K562 (cell line): ENCODE results near the gene TUBA1B. TPM values are rescaled to one million over a fixed set of nuclear protein-coding genes. Genes with fewer than 3 reads are reported as not detected.

Experiments used
- C11orf30 ChIP-seq: fragments of 450-650 bp; IDR thresholded peaks from 2 replicates; pipeline ENCODE4 v1.6.1; 2016; ENCODE audit warnings: low read depth, mild to moderate bottlenecking
- CEBPG ChIP-seq, 3 experiments: fragments of 200-800 bp in 1 of 3; sonication (Bioruptor generic) in 1 of 3; sonication (generic) in 1 of 3; formaldehyde crosslinking in 1 of 3; IDR thresholded peaks in 2 of 3; conservative IDR thresholded peaks in 1 of 3; 2 replicates each; pipeline versions ENCODE4 v1.6.1 to v1.8.0; 2016 to 2022; ENCODE audit warnings: missing compliant biosample characterization in 2 of 3, missing genetic modification characterization in 2 of 3, mild to moderate bottlenecking in 1 of 3, missing genetic modification reagents in 1 of 3
- CGGBP1 ChIP-seq: fragments of 250-450 bp; sonication (Bioruptor Pico); IDR thresholded peaks from 2 replicates; pipeline ENCODE4 v1.9.0; 2021; ENCODE audit warnings: mild to moderate bottlenecking
- CREB5 ChIP-seq: fragments of 250-450 bp; sonication (Bioruptor Pico); IDR thresholded peaks from 2 replicates; pipeline ENCODE4 v1.5.0; 2020; ENCODE audit warnings: mild to moderate bottlenecking
- E4F1 ChIP-seq: fragments of 250-450 bp; sonication (Bioruptor Pico); IDR thresholded peaks from 2 replicates; pipeline ENCODE4 v1.5.0; 2021; ENCODE audit warnings: mild to moderate bottlenecking, borderline replicate concordance
- GTF2B ChIP-seq: IDR thresholded peaks from 2 replicates; pipeline ENCODE4 v1.6.1; 2011; ENCODE audit not compliant: insufficient read length; ENCODE audit errors: extremely low read depth
- HMGN3 ChIP-seq: IDR thresholded peaks from 2 replicates; pipeline ENCODE4 v1.6.1; 2011; ENCODE audit warnings: borderline replicate concordance, low read depth, mild to moderate bottlenecking, mixed read lengths, low read length; ENCODE audit not compliant: insufficient read length; ENCODE audit errors: extremely low read depth
- HNRNPLL ChIP-seq: fragments of 200-400 bp; formaldehyde crosslinking; IDR thresholded peaks from 2 replicates; pipeline ENCODE4 v1.6.1; 2017; ENCODE audit warnings: low read length, low read depth, mild to moderate bottlenecking; ENCODE audit not compliant: poor library complexity, severe bottlenecking
- ILF3 ChIP-seq: fragments of 450-650 bp; IDR thresholded peaks from 2 replicates; pipeline ENCODE4 v1.6.1; 2018; ENCODE audit warnings: antibody characterized with exemption, mild to moderate bottlenecking, moderate library complexity, borderline replicate concordance
- ILK ChIP-seq: fragments of 450-650 bp; IDR thresholded peaks from 2 replicates; pipeline ENCODE4 v1.6.1; 2016; ENCODE audit warnings: missing genetic modification characterization, low read depth, mild to moderate bottlenecking, missing compliant biosample characterization, moderate library complexity, borderline replicate concordance
- IRF2 ChIP-seq: sonication (generic); formaldehyde crosslinking; IDR thresholded peaks from 2 replicates; pipeline ENCODE4 v1.8.1; 2022; ENCODE audit warnings: mild to moderate bottlenecking, missing genetic modification reagents
- NCOR1 ChIP-seq: fragments of 450-650 bp; IDR thresholded peaks from 2 replicates; pipeline ENCODE4 v1.6.1; 2016; ENCODE audit warnings: mild to moderate bottlenecking, moderate library complexity
- NR2C1 ChIP-seq, 2 experiments: fragments of 450-650 bp; IDR thresholded peaks; 2 replicates each; pipeline ENCODE4 v1.6.1; 2017; ENCODE audit warnings: mild to moderate bottlenecking in 2 of 2, antibody characterized with exemption in 1 of 2, inconsistent platforms in 1 of 2, missing compliant biosample characterization in 1 of 2, missing genetic modification characterization in 1 of 2
- RB1 ChIP-seq: fragments of 450-650 bp; IDR thresholded peaks from 2 replicates; pipeline ENCODE4 v1.6.1; 2017; ENCODE audit warnings: low read depth, mild to moderate bottlenecking
- RBM22 ChIP-seq: fragments of 200-400 bp; formaldehyde crosslinking; IDR thresholded peaks from 2 replicates; pipeline ENCODE4 v1.6.1; 2018; ENCODE audit warnings: low read length, low read depth; ENCODE audit not compliant: poor library complexity, severe bottlenecking
- SP2 ChIP-seq: IDR thresholded peaks from 2 replicates; pipeline ENCODE4 v1.6.1; 2011; ENCODE audit warnings: mild to moderate bottlenecking, low read depth, low read length, moderate library complexity; ENCODE audit not compliant: poor library complexity, severe bottlenecking; ENCODE audit errors: extremely low read depth
- STAT5B ChIP-seq: fragments of 250-450 bp; sonication (Bioruptor Pico); IDR thresholded peaks from 2 replicates; pipeline ENCODE4 v1.8.0; 2021; ENCODE audit warnings: mild to moderate bottlenecking, inconsistent platforms
- TAF9B ChIP-seq: fragments of 450-650 bp; IDR thresholded peaks from 2 replicates; pipeline ENCODE4 v1.6.1; 2018; ENCODE audit warnings: mild to moderate bottlenecking; ENCODE audit not compliant: partially characterized antibody
- TRIM24 ChIP-seq, 2 experiments: fragments of 450-650 bp; IDR thresholded peaks; 2 replicates each; pipeline ENCODE4 v1.6.1; 2016
- USF1 ChIP-seq: sonication (generic); formaldehyde crosslinking; IDR thresholded peaks from 2 replicates; pipeline ENCODE4 v1.9.0; 2022; ENCODE audit warnings: mild to moderate bottlenecking, missing genetic modification reagents
- ZNF644 ChIP-seq: fragments of 200-800 bp; sonication (Bioruptor generic); IDR thresholded peaks from 2 replicates; pipeline ENCODE4 v1.6.1; 2016; ENCODE audit warnings: low read depth, missing genetic modification characterization, missing compliant biosample characterization
- ZNF77 ChIP-seq: fragments of 250-450 bp; sonication (Bioruptor Pico); IDR thresholded peaks from 2 replicates; pipeline ENCODE4 v1.5.0; 2020
- polyA plus RNA-seq, 8 experiments: library from polyadenylated mRNA; depleted of rRNA in 4 of 8; stranded (reverse) in 5 of 8; unstranded in 3 of 8; fragments of >200 nt; fragmentation: Nextera tagmentation in 2 of 8; fragmentation: Illumina TruSeq in 1 of 8; extraction: Ambion mirVana in 2 of 8; extraction: Trizol in 1 of 8; gene quantifications; 2 replicates each; pipeline versions ENCODE4 v1.2.1 to v1.2.3, GENCODE V29; 2011 to 2014; ENCODE audit warnings: inconsistent platforms in 1 of 8, missing spikeins in 1 of 8
- total RNA-seq, 7 experiments: library from RNA; depleted of rRNA in 6 of 7; stranded (reverse); fragments of >200 nt in 6 of 7; fragmentation: Illumina TruSeq in 2 of 7; extraction: Trizol in 2 of 7; gene quantifications; 2 replicates each; pipeline versions ENCODE4 v1.2.1 to v1.2.3, GENCODE V29; 2011 to 2021; ENCODE audit warnings: low replicate concordance in 1 of 7

Gene TUBA1B
- total and polyA plus RNA-seq, 9 of the 15 experiments (the other 6 are each of a cell fraction or from before 2014, with no cell fraction given): 2,189 to 4,624 (median 2,628) TPM

- TF ChIP-seq GTF2B: no peak
- no peak for TF ChIP-seq NCOR1
- 0 out of 2 replicates have a peak, but pooled peaks have one; percentile 11 for TF ChIP-seq CEBPG (CRISPR knock-in tag; IDR thresholded peaks at IDR 0.05)
- TF ChIP-seq CEBPG (tag; conservative IDR thresholded peaks at IDR 0.05 in 1 of 2, IDR thresholded peaks at IDR 0.05 in 1 of 2): no peak
- TF ChIP-seq TRIM24 (IDR thresholded peaks at IDR 0.05): no peak
- no peak for TF ChIP-seq RBM22
- no peak for TF ChIP-seq C11orf30
- TF ChIP-seq ILK (tag): no peak
- TF ChIP-seq NR2C1 (IDR thresholded peaks at IDR 0.05): no peak
- no peak for TF ChIP-seq NR2C1 (tag; IDR thresholded peaks at IDR 0.05)
- no peak for TF ChIP-seq STAT5B (CRISPR knock-in tag)
- TF ChIP-seq IRF2 (CRISPR knock-in tag): no peak
- no peak for TF ChIP-seq ZNF644 (tag)
- peak; percentile 39 for TF ChIP-seq HNRNPLL
- no peak for TF ChIP-seq ILF3
- no peak for TF ChIP-seq ZNF77 (CRISPR knock-in tag)
- peak; percentile 83 for TF ChIP-seq SP2
- no peak for TF ChIP-seq TAF9B
- TF ChIP-seq CGGBP1 (CRISPR knock-in tag): no peak
- no peak; the same call in 1 of the 2 replicates for TF ChIP-seq RB1
- TF ChIP-seq CREB5 (CRISPR knock-in tag): no peak
- TF ChIP-seq HMGN3: no peak
- TF ChIP-seq E4F1: no peak
- TF ChIP-seq USF1: peak; percentile 33; the same call in 1 of the 2 replicates
Measured at GRCh38 chr12:49110464-49111155, 20.6 kb downstream of the TUBA1B start, which contains the start of gene LMBR1L (continued).
